ENCODE measurements around the gene FGB.

- TF ChIP-seq CTCF (IDR thresholded peaks at IDR 0.05) (no peak), ZFX (IDR thresholded peaks at IDR 0.05; ENCODE audit: borderline replicate concordance) (no peak)
Observed at GRCh38 chr4:154593868-154594267, 31.1 kb downstream of the FGB start.
